SH-SY5Y (cell line): ENCODE results near the gene SPRED3.

Experiments
- GATA2 ChIP-seq: IDR thresholded peaks from 2 replicates; pipeline ENCODE4 v1.6.1; 2011; ENCODE audit warnings: mild to moderate bottlenecking, low read depth, low read length
- GATA3 ChIP-seq: IDR thresholded peaks from 2 replicates; pipeline ENCODE4 v1.6.1; 2011; ENCODE audit warnings: low read depth, mild to moderate bottlenecking, low read length, moderate library complexity

- TF ChIP-seq GATA2 = no peak
- TF ChIP-seq GATA3 = no peak
Observed at GRCh38 chr19:38389957-38390924, 1.7 kb downstream of the SPRED3 start.
